HG02885 (cell line): ENCODE data around the gene UNC13A.

ENCODE experiments used
- ATAC-seq: cut with Tn5 transposase; IDR thresholded peaks from one replicate; pipeline ENCODE4 v1.9.1; 2021; ENCODE audit warnings: mild to moderate bottlenecking; ENCODE audit not compliant: unreplicated experiment, poor library complexity

Gene UNC13A

DNA sequence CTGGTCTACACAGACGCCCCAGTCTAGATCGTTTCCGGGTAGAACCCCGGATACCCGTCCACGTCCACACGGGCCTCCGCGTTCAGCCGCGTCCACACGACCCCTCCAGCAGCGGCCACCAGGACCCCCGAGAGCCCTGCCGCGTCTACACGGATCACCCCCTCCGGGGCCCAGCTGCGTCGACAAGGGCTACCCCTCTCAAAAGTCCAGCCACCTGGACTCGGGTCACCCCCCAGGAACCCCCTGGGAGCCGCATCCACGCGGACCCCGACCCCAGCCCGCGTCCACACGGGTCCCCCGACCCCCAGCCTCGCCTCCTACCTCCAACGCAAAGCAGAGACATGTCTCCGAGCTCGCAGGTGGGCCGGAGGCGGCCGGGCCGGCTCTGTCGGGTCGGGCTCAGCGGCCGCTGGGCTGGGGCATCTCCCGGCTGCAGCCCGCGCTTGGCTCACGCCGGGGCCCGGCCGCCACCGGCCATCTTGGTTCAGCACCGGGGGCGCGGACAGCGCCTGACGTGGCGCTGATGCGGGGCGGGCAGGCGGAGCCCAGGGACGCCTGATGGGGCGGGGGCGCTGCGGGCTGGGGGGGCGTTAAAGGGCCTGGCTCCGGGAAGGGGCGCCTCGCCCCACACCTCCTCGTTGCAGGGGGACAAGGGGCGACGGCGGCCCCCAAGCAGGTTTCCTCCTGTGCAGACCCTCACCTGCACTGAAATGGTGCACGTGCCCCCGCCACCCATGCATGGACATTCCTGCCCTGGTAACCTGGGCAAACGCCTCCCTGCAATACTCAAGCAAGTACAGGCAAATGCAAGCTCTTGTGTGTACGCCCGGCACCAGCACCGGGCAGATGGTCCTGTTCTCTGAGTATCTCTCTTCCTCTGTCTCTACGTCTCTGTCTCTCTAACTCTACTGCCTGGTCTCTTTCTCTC is at the start of gene UNC13A:
Gene UNC13A (minus strand): TSS at position 498 of the 928 bp plus-strand sequence. CDS start 155 bp downstream, at position 343.
- no peak for ATAC-seq

DNA sequence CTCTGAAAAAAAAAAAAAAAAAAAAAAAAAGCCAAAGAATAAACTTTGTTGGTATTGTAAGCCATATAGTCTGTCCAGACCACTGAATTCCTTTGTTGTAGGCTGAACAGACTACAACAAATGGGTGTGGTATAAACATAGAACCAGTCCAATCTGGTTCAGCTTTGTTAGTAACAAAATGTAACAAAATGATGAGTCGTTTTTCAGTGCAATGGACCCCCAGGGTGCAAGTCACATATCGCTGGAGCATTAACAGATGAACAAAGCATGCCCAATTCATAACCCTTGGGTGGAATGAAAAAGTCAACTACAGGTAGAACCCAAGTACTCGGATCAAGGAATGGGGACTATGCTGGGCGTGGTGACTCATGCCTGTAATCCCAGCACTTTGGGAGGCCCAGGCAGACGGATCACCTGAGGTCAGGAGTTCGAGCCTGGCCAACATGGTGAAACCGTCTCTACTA is 49.6 kb upstream of the UNC13A start:
- no peak for ATAC-seq

DNA sequence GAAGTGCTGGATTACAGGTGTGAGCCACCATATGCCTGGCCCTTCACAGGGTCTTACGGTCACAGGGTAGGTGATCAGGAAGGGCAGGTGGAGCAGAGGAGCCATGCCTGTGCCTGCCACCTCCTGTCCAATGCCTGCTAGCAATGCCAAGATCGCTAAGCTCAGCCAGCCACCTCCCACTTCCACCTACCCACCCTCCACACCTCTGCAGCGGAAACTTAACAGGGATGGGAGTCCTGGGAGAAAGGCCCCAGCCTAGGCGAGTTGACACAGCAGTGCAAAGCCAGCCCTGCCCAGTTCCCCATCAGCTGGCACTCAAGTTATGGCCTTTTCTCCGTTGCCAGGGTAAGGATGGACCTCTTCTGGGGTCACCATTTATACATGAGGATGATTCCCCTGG is 47.3 kb upstream of the UNC13A start:
- ATAC-seq: no peak

DNA sequence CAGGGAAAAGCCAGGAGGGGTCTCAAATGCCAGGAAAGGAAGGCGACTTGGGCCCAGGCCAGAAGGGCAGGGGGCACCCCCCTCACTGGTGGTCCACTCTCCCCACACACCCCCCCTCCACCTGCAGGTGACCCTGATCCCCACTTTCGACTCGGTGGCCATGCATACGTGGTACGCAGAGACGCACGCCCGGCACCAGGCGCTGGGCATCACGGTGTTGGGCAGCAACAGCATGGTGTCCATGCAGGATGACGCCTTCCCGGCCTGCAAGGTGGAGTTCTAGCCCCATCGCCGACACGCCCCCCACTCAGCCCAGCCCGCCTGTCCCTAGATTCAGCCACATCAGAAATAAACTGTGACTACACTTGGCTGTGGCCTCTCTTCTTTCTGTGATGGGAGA is 46.0 kb upstream of the UNC13A start:
- no peak for ATAC-seq

DNA sequence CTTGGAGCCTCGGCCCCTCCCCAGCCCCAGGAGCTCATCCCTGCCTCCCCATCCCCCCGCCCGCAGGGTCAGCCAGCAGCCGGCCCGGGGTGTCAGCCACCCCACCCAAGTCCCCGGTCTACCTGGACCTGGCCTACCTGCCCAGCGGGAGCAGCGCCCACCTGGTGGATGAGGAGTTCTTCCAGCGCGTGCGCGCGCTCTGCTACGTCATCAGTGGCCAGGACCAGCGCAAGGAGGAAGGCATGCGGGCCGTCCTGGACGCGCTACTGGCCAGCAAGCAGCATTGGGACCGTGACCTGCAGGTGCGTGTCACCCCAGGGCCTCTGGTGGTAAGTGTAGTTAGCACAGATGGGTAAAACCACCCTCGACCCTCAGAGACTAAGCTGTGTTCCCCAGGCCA is 45.0 kb upstream of the UNC13A start:
- ATAC-seq: no peak

DNA sequence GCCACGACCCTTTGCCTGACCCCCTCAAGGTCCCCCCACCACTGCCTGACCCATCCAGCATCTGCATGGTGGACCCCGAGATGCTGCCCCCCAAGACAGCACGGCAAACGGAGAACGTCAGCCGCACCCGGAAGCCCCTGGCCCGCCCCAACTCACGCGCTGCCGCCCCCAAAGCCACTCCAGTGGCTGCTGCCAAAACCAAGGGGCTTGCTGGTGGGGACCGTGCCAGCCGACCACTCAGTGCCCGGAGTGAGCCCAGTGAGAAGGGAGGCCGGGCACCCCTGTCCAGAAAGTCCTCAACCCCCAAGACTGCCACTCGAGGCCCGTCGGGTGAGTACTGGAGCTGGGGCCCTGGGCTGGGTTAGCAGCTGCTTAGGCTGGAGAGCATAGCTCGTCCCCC is 39.7 kb upstream of the UNC13A start:
- ATAC-seq: no peak

DNA sequence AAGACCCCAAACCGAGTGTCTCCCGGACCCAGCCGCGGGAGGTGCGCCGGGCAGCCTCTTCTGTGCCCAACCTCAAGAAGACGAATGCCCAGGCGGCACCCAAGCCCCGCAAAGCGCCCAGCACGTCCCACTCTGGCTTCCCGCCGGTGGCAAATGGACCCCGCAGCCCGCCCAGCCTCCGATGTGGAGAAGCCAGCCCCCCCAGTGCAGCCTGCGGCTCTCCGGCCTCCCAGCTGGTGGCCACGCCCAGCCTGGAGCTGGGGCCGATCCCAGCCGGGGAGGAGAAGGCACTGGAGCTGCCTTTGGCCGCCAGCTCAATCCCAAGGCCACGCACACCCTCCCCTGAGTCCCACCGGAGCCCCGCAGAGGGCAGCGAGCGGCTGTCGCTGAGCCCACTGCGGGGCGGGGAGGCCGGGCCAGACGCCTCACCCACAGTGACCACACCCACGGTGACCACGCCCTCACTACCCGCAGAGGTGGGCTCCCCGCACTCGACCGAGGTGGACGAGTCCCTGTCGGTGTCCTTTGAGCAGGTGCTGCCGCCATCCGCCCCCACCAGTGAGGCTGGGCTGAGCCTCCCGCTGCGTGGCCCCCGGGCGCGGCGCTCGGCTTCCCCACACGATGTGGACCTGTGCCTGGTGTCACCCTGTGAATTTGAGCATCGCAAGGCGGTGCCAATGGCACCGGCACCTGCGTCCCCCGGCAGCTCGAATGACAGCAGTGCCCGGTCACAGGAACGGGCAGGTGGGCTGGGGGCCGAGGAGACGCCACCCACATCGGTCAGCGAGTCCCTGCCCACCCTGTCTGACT is 39.0 kb upstream of the UNC13A start:
- no peak for ATAC-seq

DNA sequence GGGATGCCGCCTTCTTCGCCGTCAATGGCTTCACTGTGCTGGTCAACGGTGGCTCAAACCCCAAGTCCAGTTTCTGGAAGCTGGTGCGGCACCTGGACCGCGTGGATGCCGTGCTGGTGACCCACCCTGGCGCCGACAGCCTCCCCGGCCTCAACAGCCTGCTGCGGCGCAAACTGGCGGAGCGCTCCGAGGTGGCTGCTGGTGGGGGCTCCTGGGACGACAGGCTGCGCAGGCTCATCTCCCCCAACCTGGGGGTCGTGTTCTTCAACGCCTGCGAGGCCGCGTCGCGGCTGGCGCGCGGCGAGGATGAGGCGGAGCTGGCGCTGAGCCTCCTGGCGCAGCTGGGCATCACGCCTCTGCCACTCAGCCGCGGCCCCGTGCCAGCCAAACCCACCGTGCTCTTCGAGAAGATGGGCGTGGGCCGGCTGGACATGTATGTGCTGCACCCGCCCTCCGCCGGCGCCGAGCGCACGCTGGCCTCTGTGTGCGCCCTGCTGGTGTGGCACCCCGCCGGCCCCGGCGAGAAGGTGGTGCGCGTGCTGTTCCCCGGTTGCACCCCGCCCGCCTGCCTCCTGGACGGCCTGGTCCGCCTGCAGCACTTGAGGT is 38.1 kb upstream of the UNC13A start:
- ATAC-seq: no peak

DNA sequence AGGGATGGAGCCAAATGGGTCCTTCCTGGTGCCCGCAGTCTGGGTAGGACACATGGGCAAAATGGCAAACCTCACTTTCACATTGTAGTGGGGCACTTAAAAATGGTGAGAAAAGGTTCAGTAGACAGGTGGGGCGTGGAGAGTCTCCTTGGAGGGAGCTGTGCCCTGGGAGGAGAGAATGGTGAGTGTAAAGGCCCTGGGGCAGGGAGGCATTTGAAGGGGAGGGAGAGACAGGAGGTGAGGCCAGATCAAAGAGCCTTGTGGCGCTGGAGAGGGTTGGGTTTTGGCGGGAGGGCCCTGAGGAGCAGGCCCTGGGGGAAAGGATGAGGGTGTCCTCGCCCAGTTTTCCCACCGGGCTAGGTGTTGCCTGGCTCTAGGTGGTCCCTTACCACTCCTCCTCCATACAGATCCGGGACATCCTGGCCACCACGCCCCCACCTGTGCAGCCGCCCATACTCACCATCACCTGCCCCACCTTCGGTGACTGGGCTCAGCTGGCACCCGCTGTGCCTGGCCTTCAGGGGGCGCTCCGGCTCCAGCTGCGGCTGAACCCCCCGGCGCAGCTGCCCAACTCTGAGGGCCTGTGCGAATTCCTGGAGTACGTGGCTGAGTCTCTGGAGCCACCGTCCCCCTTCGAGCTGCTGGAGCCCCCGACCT is 37.4 kb upstream of the UNC13A start:
- no peak for ATAC-seq

DNA sequence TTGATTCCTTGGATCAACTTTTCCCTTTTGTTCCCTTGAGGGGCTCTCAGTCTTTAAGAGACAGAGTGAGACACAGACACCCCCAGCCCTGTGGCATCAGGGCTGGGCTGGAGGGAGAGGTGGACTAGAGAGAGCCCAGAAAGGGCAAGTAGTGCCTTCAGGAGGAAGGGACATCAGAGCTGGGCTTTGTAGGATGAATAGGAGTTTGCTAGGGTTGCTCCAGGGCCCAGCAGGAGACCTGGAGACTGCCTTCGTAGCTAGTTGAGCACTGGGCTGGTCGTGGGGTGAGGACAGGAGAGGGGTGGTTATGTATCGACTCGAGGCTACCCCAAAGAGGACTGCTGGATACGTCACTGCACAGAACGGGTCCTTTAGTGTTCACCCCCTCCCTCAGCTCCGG is 36.5 kb upstream of the UNC13A start:
- ATAC-seq: no peak

DNA sequence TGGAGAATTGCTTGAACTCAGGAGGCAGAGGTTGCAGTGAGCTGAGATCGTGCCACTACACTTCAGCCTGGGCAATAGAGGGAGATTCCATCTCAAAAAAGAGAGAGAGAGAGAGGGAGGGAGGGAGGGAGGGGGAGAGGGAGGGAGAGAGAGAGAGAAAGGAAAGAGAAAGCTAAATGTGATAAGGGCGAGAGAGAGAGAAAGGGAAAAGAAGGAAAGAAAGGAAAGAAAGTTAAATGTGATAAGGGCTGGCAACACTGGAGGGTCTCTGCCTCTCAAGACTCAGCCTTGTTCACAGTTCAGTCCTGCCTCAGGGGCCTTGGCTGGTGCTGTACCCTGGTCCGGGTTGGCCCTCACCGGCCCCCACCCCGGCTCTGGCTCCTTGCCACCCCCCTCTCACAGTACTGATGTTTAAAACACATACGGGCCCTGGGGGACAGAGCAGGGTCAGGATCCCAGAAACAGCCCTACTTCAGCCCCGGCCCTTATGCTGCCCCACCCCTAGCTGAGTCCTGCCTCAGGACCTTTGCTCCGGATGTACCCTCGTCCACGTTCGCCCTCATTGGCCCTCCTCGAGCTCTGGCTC is 34.6 kb upstream of the UNC13A start:
- ATAC-seq: no peak

DNA sequence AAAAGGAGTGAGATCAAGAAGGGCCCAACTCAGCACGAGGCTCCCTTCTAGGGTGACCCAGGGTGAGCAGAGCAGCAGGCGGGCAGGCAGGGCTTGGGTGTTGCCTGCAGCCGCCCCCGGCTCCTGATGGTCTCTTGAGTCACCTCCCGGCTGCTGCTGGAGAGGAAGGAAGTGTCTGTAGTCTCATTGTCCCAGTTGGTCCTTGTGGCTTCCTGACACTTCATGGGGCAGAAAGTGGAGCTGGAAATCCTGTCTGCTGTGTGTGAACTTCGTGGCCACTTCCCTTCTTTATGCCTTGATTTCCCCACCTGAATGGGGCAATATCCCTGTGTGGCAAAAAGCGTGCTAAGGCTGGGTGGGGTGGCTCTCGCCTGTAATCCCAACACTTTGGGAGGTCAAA is 33.7 kb upstream of the UNC13A start:
- ATAC-seq: no peak

DNA sequence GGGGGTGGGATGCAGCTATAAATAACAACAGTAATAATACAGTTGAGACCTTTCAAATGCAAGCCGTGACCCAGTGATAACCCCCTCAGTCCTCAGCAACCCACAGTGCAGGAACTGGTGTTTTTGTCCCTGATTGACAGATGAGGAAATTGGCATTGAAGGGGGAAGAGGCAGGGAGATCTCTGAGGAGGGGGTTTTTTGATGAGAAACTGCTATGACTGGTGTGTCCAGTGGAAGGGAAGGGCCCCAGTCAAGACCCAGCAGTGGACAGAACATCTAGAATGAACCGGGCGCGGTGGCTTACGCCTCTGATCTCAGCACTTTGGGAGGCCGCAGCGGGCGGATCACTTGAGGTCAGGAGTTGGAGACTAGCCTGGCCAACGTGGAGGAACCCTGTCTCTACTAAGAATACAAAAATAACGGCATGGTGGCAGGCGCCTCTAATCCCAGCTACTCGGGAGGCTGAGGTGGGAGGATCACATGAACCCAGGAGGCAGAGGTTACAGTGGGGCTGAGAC is 33.0 kb upstream of the UNC13A start:
- no peak for ATAC-seq

DNA sequence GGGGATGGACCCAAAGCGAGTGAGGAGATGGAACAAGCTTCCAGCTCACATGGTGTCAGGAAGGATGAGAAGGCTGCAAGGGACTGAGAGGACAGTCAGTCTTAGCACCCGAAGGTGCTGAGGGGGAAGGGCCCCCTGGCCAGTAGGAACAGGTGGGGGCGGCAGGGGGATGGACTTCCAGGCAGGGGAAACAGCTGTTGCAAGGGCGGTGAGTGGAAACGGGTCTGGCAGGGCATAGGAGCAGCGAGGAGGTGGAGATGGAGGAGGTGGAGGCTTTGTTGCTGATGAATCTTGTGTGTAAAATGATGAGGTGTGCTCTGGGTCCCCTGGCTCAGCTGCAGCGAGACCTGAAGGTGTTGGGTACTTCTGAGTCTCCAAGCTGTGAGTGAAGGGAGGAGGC is 32.3 kb upstream of the UNC13A start:
- no peak for ATAC-seq

DNA sequence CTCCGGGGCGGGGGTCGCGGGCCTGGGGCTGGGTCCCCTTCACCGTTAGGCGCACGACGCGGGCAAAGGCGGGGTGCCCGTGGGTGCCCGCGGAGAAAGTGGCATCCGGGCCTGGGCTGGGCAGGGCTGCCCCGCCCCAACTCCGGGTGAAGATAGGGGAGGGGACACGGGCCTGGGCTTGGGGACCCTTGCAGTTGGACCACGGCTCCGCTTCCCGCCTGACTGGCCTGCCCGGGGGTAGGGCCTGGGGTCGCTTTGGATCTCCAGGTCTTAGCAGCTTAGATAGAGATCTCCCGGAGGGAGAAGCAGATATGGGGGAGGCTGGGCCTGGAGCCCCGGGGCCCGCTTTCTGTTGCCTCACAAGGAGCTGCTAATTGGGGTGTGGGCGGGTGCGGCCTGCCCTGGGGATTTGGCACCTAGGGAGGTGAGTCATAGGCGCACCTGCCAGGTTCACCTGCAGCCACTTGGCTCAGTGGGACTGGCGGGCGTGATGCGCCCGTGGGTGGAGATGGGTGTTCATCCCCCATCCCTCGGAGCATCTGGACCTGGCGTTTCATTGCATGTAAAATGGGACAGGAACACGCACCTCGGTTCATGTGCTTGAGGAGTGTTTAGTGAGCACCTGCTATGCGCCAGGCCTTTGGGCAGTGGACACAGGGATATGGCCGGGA is 31.7 kb upstream of the UNC13A start:
- peak; percentile 38 for ATAC-seq

DNA sequence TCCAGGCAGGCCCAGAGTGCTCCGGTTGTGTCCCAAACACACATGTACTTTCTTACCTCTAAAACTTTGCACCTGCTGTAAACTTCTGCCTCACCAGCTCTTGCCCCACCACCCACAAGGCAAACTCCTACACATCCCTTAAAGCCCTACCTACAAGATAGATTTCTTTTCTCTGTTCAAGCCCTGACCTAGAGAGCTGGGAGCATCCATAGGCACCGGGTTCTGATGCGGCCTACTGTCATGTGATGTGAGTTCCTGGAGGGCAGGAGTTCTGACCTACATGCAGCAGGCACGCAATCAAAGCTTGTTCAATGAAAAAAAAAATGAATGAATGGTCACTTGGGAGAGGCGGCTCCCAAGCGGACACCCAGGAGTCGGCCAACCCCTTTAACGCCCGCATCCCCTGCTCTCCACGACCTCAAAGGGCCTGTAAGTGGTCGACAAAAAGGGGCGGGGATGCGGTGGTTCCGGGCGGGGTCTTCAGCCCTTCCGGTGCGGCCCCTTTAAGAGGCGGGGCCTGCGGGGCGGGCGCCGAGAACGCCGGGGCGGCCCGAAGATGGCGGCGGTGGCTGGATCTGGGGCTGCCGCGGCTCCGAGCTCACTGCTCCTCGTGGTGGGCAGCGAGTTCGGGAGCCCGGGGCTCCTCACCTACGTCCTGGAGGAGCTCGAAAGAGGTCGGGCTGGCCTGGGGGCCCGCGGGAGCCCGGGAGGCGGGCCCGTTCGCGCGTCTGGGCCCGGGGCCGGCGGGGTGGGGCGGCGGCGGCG is 31.0 kb upstream of the UNC13A start, which contains the start of gene MAP1S:
Gene MAP1S (plus strand): TSS at position 534 of the 765 bp plus-strand sequence. CDS start 23 bp downstream, at position 557.
- peak; percentile 86 for ATAC-seq

DNA sequence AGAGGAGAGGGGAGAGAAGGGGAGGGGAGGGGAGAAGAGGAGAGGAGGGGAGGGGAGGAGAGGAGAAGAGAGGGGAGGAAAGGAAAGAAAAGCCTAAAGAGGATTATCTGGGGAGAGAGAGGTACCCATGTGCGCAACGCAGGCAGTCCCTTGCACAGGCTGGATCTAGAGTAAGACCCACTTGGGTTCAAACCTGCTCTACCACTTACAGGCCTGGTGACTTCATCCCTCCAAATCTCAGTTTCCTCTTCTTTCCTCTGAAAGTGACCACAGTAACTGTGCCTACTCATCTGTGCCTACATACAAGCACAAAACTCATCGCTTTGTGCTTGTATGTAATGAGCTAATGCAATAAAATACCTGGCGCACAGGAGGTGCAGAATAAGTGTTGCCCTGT is 30.4 kb upstream of the UNC13A start:
- no peak for ATAC-seq

DNA sequence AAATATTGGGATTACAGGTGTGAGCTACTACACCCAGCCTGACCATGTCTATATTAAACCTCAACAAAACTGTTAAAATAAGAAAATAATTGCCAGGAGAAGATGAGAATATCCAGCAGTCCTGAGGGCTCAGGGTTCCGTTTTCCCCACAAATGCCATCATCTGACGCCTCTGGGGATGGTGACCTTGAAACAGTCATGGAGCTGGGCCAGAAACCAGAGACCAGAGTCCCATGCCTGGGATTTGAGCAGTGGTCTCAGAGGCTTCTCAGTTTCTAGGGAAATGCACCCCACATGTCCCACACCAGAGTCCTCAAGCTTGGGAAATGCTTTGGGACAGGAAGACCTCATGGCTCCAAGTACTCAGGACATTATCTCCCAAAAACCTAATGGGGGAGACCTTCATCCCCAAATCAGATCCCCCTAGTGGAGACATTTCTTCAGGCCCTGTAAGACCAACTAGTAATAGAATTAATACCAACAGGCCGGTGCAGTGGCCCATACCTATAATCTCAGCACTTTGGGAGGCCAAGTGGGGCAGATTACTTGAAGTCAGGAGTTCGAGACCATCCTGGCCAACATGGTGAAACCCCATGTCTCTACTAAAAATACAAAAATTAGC is 28.3 kb upstream of the UNC13A start:
- ATAC-seq: no peak
